ENCODE data around the gene TMEM163.

Gene TMEM163

GRCh38 chr2:134683561-134684112 is 35.2 kb downstream of the TMEM163 start (continued):
- TF ChIP-seq PRDM2 (tag by site-specific recombination; IDR thresholded peaks at IDR 0.05; ENCODE audit: borderline replicate concordance): no peak

- H3K9me3 ChIP-seq (ENCODE audit: control insufficient read depth, insufficient read depth, low read depth, low read length): no peaks in the 10 kb centered on the region
- no peaks in the 10 kb centered on the region for H3K36me3 ChIP-seq (ENCODE audit: control insufficient read depth in 2 of 2, insufficient read depth in 1 of 2, low read length in 2 of 2)
- ChIA-PET CTCF (interaction anchor here (0.6 to 0.9 kb wide), 2 partner anchors 13 to 156 kb away, joined by 3 to 4 read pairs; partner anchors contain the start of gene ACMSD), POLR2A (no interaction called here)
- TF ChIP-seq MEIS1 (CRISPR knock-in tag; IDR thresholded peaks at IDR 0.05; ENCODE audit: borderline replicate concordance): no peak
- no peak overlapping the region for H3K27ac ChIP-seq (ENCODE audit: extremely low read depth, low read depth, low read length)
- H3K4me1 ChIP-seq (ENCODE audit: control insufficient read depth, insufficient read depth, low read length): no peaks in the 10 kb centered on the region
- H3K4me3 ChIP-seq (ENCODE audit: low read depth, low read length): no peak overlapping the region
Observed at GRCh38 chr2:134682726-134683125, 36.1 kb downstream of the TMEM163 start.

- ChIA-PET CTCF (interaction anchor here (0.6 to 0.7 kb wide), 3 partner anchors 213 to 268 kb away, joined by 3 read pairs; no protein-coding TSS in a partner anchor), POLR2A (no interaction called here)
- no peak overlapping the region for H3K27ac ChIP-seq (ENCODE audit: extremely low read depth, low read depth, low read length)
- no peaks in the 10 kb centered on the region for H3K4me1 ChIP-seq (ENCODE audit: control insufficient read depth, insufficient read depth, low read length)
- H3K9me3 ChIP-seq (ENCODE audit: control insufficient read depth, insufficient read depth, low read depth, low read length): no peaks in the 10 kb centered on the region
- no peaks in the 10 kb centered on the region for H3K36me3 ChIP-seq (ENCODE audit: control insufficient read depth in 2 of 2, insufficient read depth in 1 of 2, low read length in 2 of 2)
- H3K4me3 ChIP-seq (ENCODE audit: low read depth, low read length): no peak overlapping the region
- TF ChIP-seq ZNF629 (tag by site-specific recombination; IDR thresholded peaks at IDR 0.05) (no peak), EGR2 (tag by site-specific recombination; IDR thresholded peaks at IDR 0.05; ENCODE audit: low read depth) (peak; percentile 38; the same call in 1 of the 2 replicates)
Observed at GRCh38 chr2:134681201-134681600, 37.6 kb downstream of the TMEM163 start.

GRCh38 chr2:134679745-134680144 is 39.1 kb downstream of the TMEM163 start:
- H3K4me3 ChIP-seq (ENCODE audit: low read depth, low read length): no peak overlapping the region
- ChIA-PET CTCF (interaction anchor here (0.7 to 1.6 kb wide), 3 partner anchors 16 to 237 kb away, joined by 3 to 4 read pairs (median 3); no protein-coding TSS in a partner anchor), POLR2A (no interaction called here)
- TF ChIP-seq HIC1 (tag by site-specific recombination; IDR thresholded peaks at IDR 0.05): no peak
- TF ChIP-seq ZNF830 (tag by site-specific recombination; IDR thresholded peaks at IDR 0.05; ENCODE audit: low read depth): no peak
- TF ChIP-seq ZNF133 (tag by site-specific recombination; IDR thresholded peaks at IDR 0.05): no peak
- no peak for TF ChIP-seq KLF8 (tag by site-specific recombination; IDR thresholded peaks at IDR 0.05)
- no peak for TF ChIP-seq ZNF10 (tag by site-specific recombination; IDR thresholded peaks at IDR 0.05)
- no peak for TF ChIP-seq BCL11B (tag by site-specific recombination; IDR thresholded peaks at IDR 0.05; ENCODE audit: low read depth)
- no peak for TF ChIP-seq ZNF416 (tag by site-specific recombination; IDR thresholded peaks at IDR 0.05)
- no peak for TF ChIP-seq ZNF623 (tag by site-specific recombination; IDR thresholded peaks at IDR 0.05)
- TF ChIP-seq HOXD13 (CRISPR knock-in tag; IDR thresholded peaks at IDR 0.05; ENCODE audit: borderline replicate concordance): no peak
- no peak for TF ChIP-seq ZNF157 (tag by site-specific recombination; IDR thresholded peaks at IDR 0.05)
- TF ChIP-seq ZNF426 (tag by site-specific recombination; IDR thresholded peaks at IDR 0.05): no peak
- no peaks in the 10 kb centered on the region for H3K36me3 ChIP-seq (ENCODE audit: control insufficient read depth in 2 of 2, insufficient read depth in 1 of 2, low read length in 2 of 2)
- H3K27ac ChIP-seq (ENCODE audit: extremely low read depth, low read depth, low read length): no peak overlapping the region
- H3K9me3 ChIP-seq (ENCODE audit: control insufficient read depth, insufficient read depth, low read depth, low read length): no peaks in the 10 kb centered on the region
- no peaks in the 10 kb centered on the region for H3K4me1 ChIP-seq (ENCODE audit: control insufficient read depth, insufficient read depth, low read length)
